ENCODE measurements around the gene CREB5. TPM values are rescaled to one million over a fixed set of nuclear protein-coding genes. Genes with fewer than 3 reads are reported as not detected.
"Not testable (repeated sequence)": the region's sequence is repeated elsewhere in the genome, so short reads cannot be mapped to it uniquely, and the experiment has no call there.

The CREB5 gene
- total RNA-seq, 1 donor from 2014 or later: 13.6 TPM

GRCh38 chr7:28782362-28782761, 370.0 kb downstream of the CREB5 start:
- H3K27me3 Mint-ChIP-seq (ENCODE audit: low read depth): no peaks in the 10 kb centered on the region
- DNase-seq (ENCODE audit: low spot score in 2 of 2, unreplicated experiment in 2 of 2): no peak
- no peak for TF ChIP-seq CTCF (IDR thresholded peaks at IDR 0.05; ENCODE audit: unreplicated experiment)
- H3K9me3 Mint-ChIP-seq: no peaks in the 10 kb centered on the region
- H3K4me3 Mint-ChIP-seq: no peak overlapping the region
- H3K36me3 Mint-ChIP-seq: no peaks in the 10 kb centered on the region
- H3K4me1 Mint-ChIP-seq: peaks cover 39% of the 10 kb centered on the region
- no peak overlapping the region for H3K27ac Mint-ChIP-seq

GRCh38 chr7:28784171-28784902, 372.0 kb downstream of the CREB5 start:
- H3K4me3 Mint-ChIP-seq: no peak overlapping the region

GRCh38 chr7:28785041-28785995, 373.0 kb downstream of the CREB5 start:
- H3K27ac Mint-ChIP-seq: peak overlapping the region; percentile 34
- H3K4me1 Mint-ChIP-seq: peaks cover 24% of the 10 kb centered on the region
- no peak for TF ChIP-seq CTCF (IDR thresholded peaks at IDR 0.05; ENCODE audit: unreplicated experiment)
- no peak overlapping the region for H3K4me3 Mint-ChIP-seq
- H3K36me3 Mint-ChIP-seq: no peaks in the 10 kb centered on the region
- DNase-seq (ENCODE audit: low spot score in 2 of 2, unreplicated experiment in 2 of 2): no peak
- no peaks in the 10 kb centered on the region for H3K9me3 Mint-ChIP-seq
- H3K27me3 Mint-ChIP-seq (ENCODE audit: low read depth): peaks cover 1% of the 10 kb centered on the region

More at GRCh38 chr7:28784171-28784902, 372.0 kb downstream of the CREB5 start:
- no peak for TF ChIP-seq CTCF (IDR thresholded peaks at IDR 0.05; ENCODE audit: unreplicated experiment)
- H3K9me3 Mint-ChIP-seq: no peaks in the 10 kb centered on the region
- H3K27me3 Mint-ChIP-seq (ENCODE audit: low read depth): peaks cover 1% of the 10 kb centered on the region
- no peak for DNase-seq (ENCODE audit: low spot score in 2 of 2, unreplicated experiment in 2 of 2)
- H3K27ac Mint-ChIP-seq: peak overlapping the region; percentile 77
- H3K4me1 Mint-ChIP-seq: peaks cover 32% of the 10 kb centered on the region
- no peaks in the 10 kb centered on the region for H3K36me3 Mint-ChIP-seq

GRCh38 chr7:28786156-28786555, 373.8 kb downstream of the CREB5 start:
- DNase-seq (ENCODE audit: low spot score in 2 of 2, unreplicated experiment in 2 of 2); H3K27me3 Mint-ChIP-seq (ENCODE audit: low read depth); H3K4me3 Mint-ChIP-seq; H3K9me3 Mint-ChIP-seq; H3K27ac Mint-ChIP-seq; H3K36me3 Mint-ChIP-seq: not testable (repeated sequence)
- peaks cover 24% of the 10 kb centered on the region for H3K4me1 Mint-ChIP-seq

- H3K4me1 Mint-ChIP-seq: peaks cover 22% of the 10 kb centered on the region
- no peaks in the 10 kb centered on the region for H3K36me3 Mint-ChIP-seq
- H3K4me3 Mint-ChIP-seq: no peak overlapping the region
These were observed 374.8 kb downstream of the CREB5 start for GRCh38 chr7:28787106-28787505.

More at GRCh38 chr7:28787106-28787505, 374.8 kb downstream of the CREB5 start:
- Mint-ChIP-seq H3K9me3 (peaks cover 6% of the 10 kb centered on the region), H3K27me3 (ENCODE audit: low read depth) (peaks cover 3% of the 10 kb centered on the region), H3K27ac (no peak overlapping the region)
- DNase-seq (ENCODE audit: low spot score in 2 of 2, unreplicated experiment in 2 of 2): no peak
- TF ChIP-seq CTCF (IDR thresholded peaks at IDR 0.05; ENCODE audit: unreplicated experiment): no peak

Data from mesothelial cell of epicardium (in vitro differentiated cells).